Measurements from ENCODE around the gene HSD3B1.
"Not testable (repeated sequence)": the region's sequence is repeated elsewhere in the genome, so short reads cannot be mapped to it uniquely, and the experiment has no call there.

HSD3B1 gene

DNA sequence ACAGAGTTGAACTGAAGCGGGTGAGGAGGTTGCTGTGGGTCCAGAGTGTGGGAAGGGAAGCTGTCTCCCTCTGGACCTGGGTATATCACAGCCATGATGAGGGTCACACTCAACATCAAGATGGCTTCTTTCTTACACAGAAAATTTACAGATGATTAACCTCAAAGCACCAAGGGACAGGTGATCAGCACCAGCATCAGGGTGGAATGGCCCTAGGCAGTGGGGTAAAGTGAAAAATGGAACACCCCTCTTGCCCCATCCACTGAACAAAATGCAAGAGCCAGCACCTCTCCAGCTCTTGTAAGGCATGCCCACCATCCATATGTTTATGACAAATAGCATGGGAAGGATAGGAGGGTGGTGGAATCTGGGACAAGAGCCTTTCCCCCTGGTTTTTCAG, 40.3 kb downstream of the HSD3B1 start:
- in situ Hi-C loops (cut with MboI; ENCODE audit: low pct_unique_long_range_greater_than_20kb, low sequenced_read_pairs, unreplicated experiment) = no loop called here
- TF ChIP-seq, protein P1, sequence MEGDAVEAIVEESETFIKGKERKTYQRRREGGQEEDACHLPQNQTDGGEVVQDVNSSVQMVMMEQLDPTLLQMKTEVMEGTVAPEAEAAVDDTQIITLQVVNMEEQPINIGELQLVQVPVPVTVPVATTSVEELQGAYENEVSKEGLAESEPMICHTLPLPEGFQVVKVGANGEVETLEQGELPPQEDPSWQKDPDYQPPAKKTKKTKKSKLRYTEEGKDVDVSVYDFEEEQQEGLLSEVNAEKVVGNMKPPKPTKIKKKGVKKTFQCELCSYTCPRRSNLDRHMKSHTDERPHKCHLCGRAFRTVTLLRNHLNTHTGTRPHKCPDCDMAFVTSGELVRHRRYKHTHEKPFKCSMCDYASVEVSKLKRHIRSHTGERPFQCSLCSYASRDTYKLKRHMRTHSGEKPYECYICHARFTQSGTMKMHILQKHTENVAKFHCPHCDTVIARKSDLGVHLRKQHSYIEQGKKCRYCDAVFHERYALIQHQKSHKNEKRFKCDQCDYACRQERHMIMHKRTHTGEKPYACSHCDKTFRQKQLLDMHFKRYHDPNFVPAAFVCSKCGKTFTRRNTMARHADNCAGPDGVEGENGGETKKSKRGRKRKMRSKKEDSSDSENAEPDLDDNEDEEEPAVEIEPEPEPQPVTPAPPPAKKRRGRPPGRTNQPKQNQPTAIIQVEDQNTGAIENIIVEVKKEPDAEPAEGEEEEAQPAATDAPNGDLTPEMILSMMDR (IDR thresholded peaks at IDR 0.05; ENCODE audit: extremely low read depth, insufficient read depth, missing control alignments) = no peak
- DNase-seq (ENCODE audit: low spot score) = no peak

DNA sequence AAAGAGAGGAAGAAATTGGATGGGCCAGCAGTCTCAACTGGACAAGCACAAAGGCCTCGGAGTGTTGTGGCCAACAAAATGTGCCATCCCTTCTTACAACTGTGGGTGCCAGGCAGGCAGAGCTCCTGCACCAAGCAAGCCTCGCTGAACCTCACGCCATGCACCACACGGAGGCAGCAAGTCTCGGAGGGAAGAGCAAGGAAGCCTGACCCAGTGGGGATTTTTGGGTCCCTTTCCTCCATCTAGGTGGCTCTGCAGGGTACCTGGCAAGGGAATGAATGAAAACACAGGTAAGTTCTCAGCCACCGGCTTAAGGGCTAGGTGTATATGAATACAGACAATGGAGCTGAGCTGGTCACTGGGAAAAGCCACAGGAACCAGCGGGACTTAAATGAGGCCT, 40.8 kb downstream of the HSD3B1 start:
- in situ Hi-C loops (cut with MboI; ENCODE audit: low pct_unique_long_range_greater_than_20kb, low sequenced_read_pairs, unreplicated experiment) = no loop called here
- TF ChIP-seq, protein P1 (IDR thresholded peaks at IDR 0.05; ENCODE audit: extremely low read depth, insufficient read depth, missing control alignments) = no peak
- no peak for DNase-seq (ENCODE audit: low spot score)

DNA sequence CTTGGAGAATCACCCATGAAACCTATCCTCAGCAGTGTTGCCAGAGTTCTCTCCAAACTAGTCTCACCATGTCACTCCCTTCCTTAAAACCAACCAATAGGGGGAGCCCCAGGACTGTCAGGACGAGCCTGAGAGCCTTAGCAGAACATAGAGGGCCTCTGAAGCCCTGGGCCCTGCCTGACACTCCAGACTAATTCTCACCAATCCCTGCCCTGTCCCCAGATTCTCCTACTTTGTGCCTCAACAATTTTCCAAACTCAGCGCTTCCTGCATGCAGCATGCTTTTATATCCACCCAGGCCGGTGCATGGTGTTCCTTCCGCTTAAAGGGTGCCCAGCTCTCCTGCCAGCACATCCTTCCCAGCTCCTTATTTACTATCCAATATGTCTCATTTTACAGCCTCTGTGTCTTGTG, 42.7 kb downstream of the HSD3B1 start:
- peak; percentile 11 for DNase-seq (ENCODE audit: low spot score)
- in situ Hi-C loops (cut with MboI; ENCODE audit: low pct_unique_long_range_greater_than_20kb, low sequenced_read_pairs, unreplicated experiment) = no loop called here
- TF ChIP-seq, protein P1 (IDR thresholded peaks at IDR 0.05; ENCODE audit: extremely low read depth, insufficient read depth, missing control alignments) = peak; percentile 66

DNA sequence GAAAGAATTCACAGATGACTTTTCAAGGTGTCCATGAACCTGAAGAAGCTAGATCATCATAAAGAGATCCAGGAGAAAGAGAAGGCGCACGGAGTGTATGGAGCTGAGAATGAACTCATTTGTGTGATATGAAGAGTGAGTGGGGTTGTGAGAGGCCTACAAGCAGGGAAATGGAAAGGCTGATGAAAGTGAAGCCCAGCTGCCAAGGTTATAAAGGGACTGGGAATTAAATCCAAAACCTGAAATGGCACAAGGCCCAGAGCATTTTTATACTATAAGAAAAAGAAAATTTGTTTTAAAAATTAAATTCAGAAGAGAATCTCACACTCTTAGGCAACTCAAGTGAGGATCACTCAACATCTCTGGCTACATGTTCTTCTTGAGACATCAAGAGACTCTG, 43.4 kb downstream of the HSD3B1 start:
- in situ Hi-C loops (cut with MboI; ENCODE audit: low pct_unique_long_range_greater_than_20kb, low sequenced_read_pairs, unreplicated experiment) = no loop called here
- no peak for DNase-seq (ENCODE audit: low spot score)

DNA sequence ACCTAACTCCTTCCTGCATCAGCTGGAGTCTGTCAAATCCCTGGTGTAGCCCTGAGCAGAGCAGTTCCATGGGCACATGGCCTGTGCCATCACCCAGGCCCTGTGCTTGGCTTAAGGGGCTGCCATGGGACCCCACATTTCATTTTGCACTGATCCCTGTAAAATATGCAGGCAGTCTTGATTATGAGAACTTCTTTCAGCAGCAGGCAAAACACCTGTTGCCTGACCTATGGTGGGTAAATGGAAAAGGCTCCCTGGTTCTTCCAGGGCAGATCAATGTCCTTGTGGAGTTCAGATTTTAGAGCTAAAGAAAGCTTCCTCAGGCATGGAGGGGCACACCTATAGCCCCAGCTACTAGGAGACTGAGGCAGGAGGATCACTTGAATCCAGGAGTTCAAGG, 44.2 kb downstream of the HSD3B1 start:
- in situ Hi-C loops (cut with MboI; ENCODE audit: low pct_unique_long_range_greater_than_20kb, low sequenced_read_pairs, unreplicated experiment) = no loop called here
- TF ChIP-seq, protein P1 (IDR thresholded peaks at IDR 0.05; ENCODE audit: extremely low read depth, insufficient read depth, missing control alignments) = no peak
- DNase-seq (ENCODE audit: low spot score) = no peak

More for the DNA sequence above, 43.4 kb downstream of the HSD3B1 start:
- TF ChIP-seq, protein P1 (IDR thresholded peaks at IDR 0.05; ENCODE audit: extremely low read depth, insufficient read depth, missing control alignments) = no peak

DNA sequence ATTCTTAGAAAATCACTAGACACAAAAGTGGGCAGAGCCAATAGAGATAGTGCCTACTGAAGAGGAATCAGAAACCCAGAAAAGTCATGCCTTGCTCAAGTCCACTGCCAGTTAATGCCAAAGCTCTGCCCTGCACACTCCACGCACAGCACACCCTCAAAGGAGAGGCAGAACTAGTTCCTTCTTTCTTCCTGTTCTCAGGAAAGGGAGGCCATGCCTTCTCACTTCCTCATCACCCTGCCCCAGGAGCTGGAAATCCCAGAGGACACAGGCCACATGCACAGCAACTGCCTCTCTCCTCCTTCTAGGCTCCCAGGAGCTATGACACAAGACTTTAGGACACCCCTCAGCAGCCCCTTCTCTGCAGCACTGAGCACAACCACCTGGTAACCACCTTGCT, 45.6 kb downstream of the HSD3B1 start:
- DNase-seq (ENCODE audit: low spot score); in situ Hi-C loops (cut with MboI; ENCODE audit: low pct_unique_long_range_greater_than_20kb, low sequenced_read_pairs, unreplicated experiment): not testable (repeated sequence)

DNA sequence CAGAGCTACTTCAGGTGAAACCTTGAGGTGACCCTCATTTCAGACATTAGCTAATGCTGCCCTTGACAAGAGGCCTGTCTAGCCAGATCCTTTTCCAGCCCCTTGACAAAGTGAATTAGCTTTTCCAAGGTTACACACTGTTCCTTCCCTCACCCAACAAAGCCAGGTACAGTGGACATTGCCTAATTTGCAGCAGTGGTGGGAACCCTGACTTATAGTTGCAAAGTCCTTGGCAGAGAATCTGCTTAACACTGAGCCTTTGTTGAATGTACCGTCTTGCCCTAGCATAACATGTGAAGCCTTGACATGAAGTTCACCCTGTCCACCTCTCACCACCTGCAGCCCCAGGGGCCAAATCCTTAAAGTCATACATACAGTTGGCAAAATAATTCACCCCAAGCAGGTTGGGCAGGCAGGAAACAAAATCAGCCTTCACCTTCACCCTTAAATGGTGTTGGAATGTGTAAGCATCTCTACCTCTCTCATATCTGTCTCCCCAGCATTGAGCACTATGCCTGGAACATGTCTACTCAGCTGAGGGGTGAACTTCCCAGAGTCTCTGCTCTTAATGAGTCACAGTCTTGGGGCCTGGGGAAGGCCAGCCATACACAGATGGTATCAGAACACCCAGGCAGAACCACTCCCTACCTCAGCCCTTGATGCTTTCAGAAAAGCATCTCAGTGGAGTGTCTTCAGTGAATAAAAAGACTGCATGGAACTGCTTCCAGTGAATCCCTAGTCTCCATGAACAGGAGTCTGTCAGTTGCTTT, 46.5 kb downstream of the HSD3B1 start:
- DNase-seq (ENCODE audit: low spot score); in situ Hi-C loops (cut with MboI; ENCODE audit: low pct_unique_long_range_greater_than_20kb, low sequenced_read_pairs, unreplicated experiment): not testable (repeated sequence)

DNA sequence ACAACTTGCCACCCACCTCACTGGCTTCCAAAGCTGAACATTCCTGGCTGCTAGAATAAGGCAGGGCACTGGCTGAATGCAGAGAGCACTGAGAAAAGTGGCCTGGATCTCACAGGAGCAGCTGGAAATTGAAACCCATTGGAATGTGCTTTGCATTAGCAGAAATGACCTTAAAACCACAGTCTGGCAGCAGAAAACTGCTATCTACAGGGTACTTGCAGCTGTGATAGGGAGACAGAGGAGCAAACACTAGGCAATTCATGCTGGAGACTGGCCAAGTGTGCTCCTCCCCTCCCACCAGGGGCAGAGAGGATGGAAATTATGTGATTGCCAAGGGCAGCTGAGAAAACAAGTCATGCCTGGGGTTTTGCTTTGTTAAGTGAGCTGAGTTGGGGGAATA, 47.2 kb downstream of the HSD3B1 start:
- TF ChIP-seq, protein P1 (IDR thresholded peaks at IDR 0.05; ENCODE audit: extremely low read depth, insufficient read depth, missing control alignments) = no peak
- no peak for DNase-seq (ENCODE audit: low spot score)
- in situ Hi-C loops (cut with MboI; ENCODE audit: low pct_unique_long_range_greater_than_20kb, low sequenced_read_pairs, unreplicated experiment) = no loop called here
